Naive thymus-derived CD4-positive, alpha-beta T cell (primary cell): ENCODE measurements around the gene NRXN3. TPM values are rescaled to one million over a fixed set of nuclear protein-coding genes. Genes with fewer than 3 reads are reported as not detected.

Experiments
- ATAC-seq: fragments of 150-1000 bp; cut with Tn5 transposase; 2 replicates; pipeline ENCODE4 v1.10.0; 2021; ENCODE audit warnings: mild to moderate bottlenecking, moderate library complexity
- CTCF ChIA-PET: fragments of 350-600 bp; sonication (Branson Sonifier 250); formaldehyde crosslinking; loops from one replicate; lab custom pipeline; 2021; ENCODE audit warnings: antibody characterized with exemption; lab: Charles Lee
- POLR2A ChIA-PET: fragments of 350-600 bp; sonication (Branson Sonifier 250); formaldehyde crosslinking; loops from one replicate; lab custom pipeline; 2021; ENCODE audit warnings: antibody characterized with exemption, inconsistent platforms; lab: Charles Lee
- DNase-seq, 9 donors: peaks; one replicate each; pipeline versions ENCODE4 v3.0.0 to v3.0.0-alpha.2; 2020 to 2022; ENCODE audit warnings: mixed read lengths in 1 of 9
- H3K27ac ChIP-seq: one replicate; pipeline ENCODE4 v1.7.0; 2013; ENCODE audit warnings: mild to moderate bottlenecking, low read depth, low read length, moderate library complexity
- H3K27me3 ChIP-seq, 2 donors: one replicate each; pipeline ENCODE4 v1.7.0; 2013; ENCODE audit warnings: low read length in 2 of 2, mild to moderate bottlenecking in 2 of 2, moderate library complexity in 2 of 2; ENCODE audit not compliant: control insufficient read depth in 2 of 2, insufficient read depth in 2 of 2
- H3K36me3 ChIP-seq, 3 experiments: 1 replicate in 2 of 3; 2 replicates in 1 of 3; pipeline ENCODE4 v1.7.0; 2013; ENCODE audit warnings: low read length in 3 of 3, mild to moderate bottlenecking in 3 of 3, moderate library complexity in 1 of 3; ENCODE audit not compliant: insufficient read depth in 3 of 3, control insufficient read depth in 2 of 3
- H3K4me1 ChIP-seq, 2 donors: one replicate each; pipeline ENCODE4 v1.7.0; 2013; ENCODE audit warnings: low read length in 2 of 2, mild to moderate bottlenecking in 2 of 2, moderate library complexity in 1 of 2; ENCODE audit not compliant: control insufficient read depth in 2 of 2, insufficient read depth in 2 of 2
- H3K4me3 ChIP-seq: 2 replicates; pipeline ENCODE4 v1.7.0; 2013; ENCODE audit warnings: mild to moderate bottlenecking, low read length
- H3K9me3 ChIP-seq, 3 experiments: 1 replicate in 2 of 3; 2 replicates in 1 of 3; pipeline ENCODE4 v1.7.0; 2013; ENCODE audit warnings: low read length in 3 of 3; ENCODE audit not compliant: control insufficient read depth in 2 of 3
- H3K27ac Mint-ChIP-seq, 9 donors: one replicate each; pipeline ENCODE4 v1.8.0; 2020 to 2022; ENCODE audit warnings: mixed read lengths in 9 of 9, mild to moderate bottlenecking in 8 of 9, moderate library complexity in 5 of 9, inconsistent platforms in 2 of 9
- H3K27me3 Mint-ChIP-seq, 5 donors: one replicate each; pipeline ENCODE4 v1.8.0; 2021 to 2022; ENCODE audit warnings: mixed read lengths in 5 of 5, mild to moderate bottlenecking in 1 of 5
- H3K36me3 Mint-ChIP-seq, 5 donors: one replicate each; pipeline ENCODE4 v1.8.0; 2020 to 2022; ENCODE audit warnings: mixed read lengths in 5 of 5, mild to moderate bottlenecking in 3 of 5, inconsistent platforms in 1 of 5
- H3K4me1 Mint-ChIP-seq, 7 donors: one replicate each; pipeline ENCODE4 v1.8.0; 2020 to 2022; ENCODE audit warnings: mixed read lengths in 7 of 7, mild to moderate bottlenecking in 3 of 7, inconsistent platforms in 1 of 7
- H3K4me3 Mint-ChIP-seq, 10 donors: one replicate each; pipeline ENCODE4 v1.8.0; 2020 to 2022; ENCODE audit warnings: mild to moderate bottlenecking in 10 of 10, mixed read lengths in 10 of 10, moderate library complexity in 6 of 10, inconsistent platforms in 2 of 10
- H3K9me3 Mint-ChIP-seq, 11 donors: one replicate each; pipeline ENCODE4 v1.8.0; 2020 to 2022; ENCODE audit warnings: mixed read lengths in 11 of 11, mild to moderate bottlenecking in 4 of 11, inconsistent platforms in 1 of 11, moderate library complexity in 1 of 11
- intact Hi-C, 2 donors: fragments of 100-400 bp; cut with micrococcal nuclease; formaldehyde crosslinking; loops; one replicate each; pipeline ENCODE4 v1.15.1; 2023
- polyA plus RNA-seq, 2 donors: library from polyadenylated mRNA; unstranded; fragments of 300-500 nt; fragmentation: Illumina TruSeq; gene quantifications; one replicate each; pipeline ENCODE4 v1.2.3, GENCODE V29; 2021
- total RNA-seq, 6 experiments: library from RNA in 5 of 6; stranded (reverse) in 5 of 6; gene quantifications; 1 replicate in 5 of 6; 2 replicates in 1 of 6; pipeline ENCODE4 v1.2.3 and lab custom pipeline; 2021 to 2026

NRXN3 gene
- total and polyA plus RNA-seq, 7 experiments from 2014 or later: not detected

DNA sequence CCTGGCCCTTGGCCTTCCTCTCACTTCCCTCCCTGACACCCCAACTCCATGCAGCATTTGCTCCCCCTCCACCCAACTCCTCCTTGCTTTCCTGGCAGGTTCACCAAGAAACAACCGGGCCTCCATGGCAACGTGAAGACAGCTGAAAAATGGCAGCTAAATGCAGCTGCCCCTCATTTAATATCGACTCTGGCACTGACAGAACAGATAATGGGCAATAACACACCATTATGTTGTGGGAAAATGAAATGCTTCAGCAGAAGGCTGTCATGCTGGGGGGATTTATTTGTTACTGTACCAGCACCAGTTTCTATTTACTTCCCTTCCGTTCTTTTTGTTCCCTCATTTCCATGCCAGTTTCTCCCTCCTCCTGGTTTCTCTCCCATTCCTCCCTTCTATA, 440.8 kb downstream of the NRXN3 start:
- ATAC-seq (no peak), DNase-seq (no peak)
- H3K4me1 ChIP-seq: no peaks in the 10 kb centered on the region
- no peaks in the 10 kb centered on the region for H3K27me3 ChIP-seq
- H3K9me3 ChIP-seq: no peaks in the 10 kb centered on the region
- Mint-ChIP-seq H3K27me3 (peaks cover 0 to 13% (median 10%) of the 10 kb centered on the region in 5 donors), H3K4me1 (no peaks in the 10 kb centered on the region), H3K36me3 (peaks cover 0 to 6% (median 0%) of the 10 kb centered on the region in 5 donors), H3K27ac (no peak overlapping the region), H3K4me3 (no peak overlapping the region), H3K9me3 (peaks cover 0 to 2% (median 0%) of the 10 kb centered on the region in 11 donors)
- intact Hi-C loops: no loop called here
- no peak overlapping the region for H3K4me3 ChIP-seq
- POLR2A ChIA-PET: no interaction called here
- CTCF ChIA-PET: no interaction called here
- H3K27ac ChIP-seq: no peak overlapping the region
- no peaks in the 10 kb centered on the region for H3K36me3 ChIP-seq

DNA sequence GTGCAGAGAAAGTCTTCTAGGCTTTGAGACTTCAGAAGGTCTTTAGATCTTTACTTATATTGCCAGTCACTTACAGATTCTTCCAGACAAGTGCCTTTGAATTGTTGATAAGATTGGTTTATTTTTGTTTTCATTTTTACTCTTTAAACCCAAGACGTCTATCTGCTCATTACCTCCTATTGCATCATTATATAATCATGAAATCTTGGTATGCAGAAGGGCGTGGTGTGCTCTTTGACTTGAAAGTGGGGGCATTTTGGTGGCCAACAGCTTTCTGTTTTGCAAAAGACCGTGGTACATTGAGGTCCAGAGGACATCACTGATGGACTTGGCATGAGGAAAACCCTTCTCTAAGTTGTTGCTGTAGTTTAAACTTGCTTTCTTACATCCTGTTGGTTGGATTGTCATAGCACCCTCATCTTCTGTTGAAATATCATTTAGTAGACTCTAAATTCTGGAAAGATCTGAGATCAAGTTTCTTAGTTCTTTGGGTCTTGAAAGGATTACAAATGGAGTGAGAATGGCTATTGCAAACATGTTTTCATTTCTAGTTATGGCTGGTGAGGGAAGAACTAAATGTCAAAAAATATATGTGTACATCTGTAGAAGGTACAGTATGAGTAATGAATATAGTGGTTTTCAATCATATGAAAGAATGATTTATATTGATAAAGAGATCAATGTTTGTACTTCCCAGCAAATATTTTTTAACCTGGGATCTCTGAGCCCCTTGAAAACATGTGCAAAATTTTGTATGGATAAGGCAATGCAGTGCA, 441.8 kb downstream of the NRXN3 start:
- H3K4me3 Mint-ChIP-seq: no peak overlapping the region
- intact Hi-C loops: no loop called here
- CTCF ChIA-PET: no interaction called here
- Histone ChIP-seq H3K27ac (no peak overlapping the region), H3K9me3 (no peaks in the 10 kb centered on the region), H3K4me1 (no peaks in the 10 kb centered on the region), H3K36me3 (no peaks in the 10 kb centered on the region), H3K4me3 (no peak overlapping the region), H3K27me3 (no peaks in the 10 kb centered on the region)
- POLR2A ChIA-PET: no interaction called here
- peaks cover 0 to 6% (median 0%) of the 10 kb centered on the region in 5 donors for H3K36me3 Mint-ChIP-seq
- ATAC-seq (no peak), DNase-seq (no peak)
- no peaks in the 10 kb centered on the region for H3K4me1 Mint-ChIP-seq
- no peak overlapping the region for H3K27ac Mint-ChIP-seq
- H3K9me3 Mint-ChIP-seq: peaks cover 0 to 4% (median 0%) of the 10 kb centered on the region in 11 donors
- peaks cover 0 to 13% (median 10%) of the 10 kb centered on the region in 5 donors for H3K27me3 Mint-ChIP-seq

DNA sequence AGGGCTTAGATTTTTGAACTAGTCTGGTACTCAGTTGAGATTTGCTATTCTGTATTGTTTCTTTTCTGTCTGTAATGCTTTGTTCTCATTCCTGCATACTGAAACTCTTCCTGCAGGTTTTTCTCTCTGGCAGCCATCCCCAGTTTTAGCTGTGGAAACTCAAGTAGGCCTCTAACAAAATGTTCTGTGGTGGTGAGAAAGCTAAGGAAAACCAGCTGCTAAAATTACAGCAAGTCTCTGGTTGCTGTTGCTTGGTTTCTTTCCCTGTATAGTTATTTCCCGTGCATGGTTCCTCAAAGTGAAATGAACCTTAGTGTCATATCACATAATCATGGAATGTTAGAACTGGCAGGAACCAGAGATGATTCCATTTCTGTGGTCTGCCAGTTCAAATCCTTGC, 442.5 kb downstream of the NRXN3 start:
- Histone ChIP-seq H3K27me3 (no peaks in the 10 kb centered on the region), H3K4me1 (no peaks in the 10 kb centered on the region), H3K27ac (no peak overlapping the region), H3K9me3 (no peaks in the 10 kb centered on the region), H3K36me3 (no peaks in the 10 kb centered on the region), H3K4me3 (no peak overlapping the region)
- ChIA-PET CTCF (no interaction called here), POLR2A (no interaction called here)
- Mint-ChIP-seq H3K27me3 (peaks cover 0 to 13% (median 10%) of the 10 kb centered on the region in 5 donors), H3K4me1 (no peaks in the 10 kb centered on the region), H3K27ac (no peak overlapping the region), H3K36me3 (peaks cover 0 to 6% (median 0%) of the 10 kb centered on the region in 5 donors), H3K4me3 (no peak overlapping the region), H3K9me3 (peaks cover 0 to 4% (median 0%) of the 10 kb centered on the region in 11 donors)
- no peak for ATAC-seq
- intact Hi-C loops: no loop called here
- no peak for DNase-seq

DNA sequence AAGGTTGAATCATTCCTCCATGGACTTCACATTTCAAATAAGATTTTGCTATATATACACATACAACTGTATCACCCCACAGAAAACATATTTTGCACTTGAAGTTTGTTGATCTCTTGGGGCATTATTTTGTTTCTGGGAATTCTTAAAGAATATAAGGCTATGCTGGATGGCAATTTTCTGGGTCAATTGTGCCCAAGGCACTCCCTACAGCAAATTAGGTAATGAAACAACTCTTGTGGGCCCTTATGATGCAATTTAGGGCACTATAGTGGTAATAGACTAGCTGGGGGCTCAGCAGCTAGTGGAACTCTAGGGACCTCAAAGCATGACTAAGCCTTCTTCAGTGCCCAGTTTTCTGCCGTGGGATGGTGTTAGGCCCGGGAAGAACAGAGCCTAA, 444.4 kb downstream of the NRXN3 start:
- H3K27ac Mint-ChIP-seq: no peak overlapping the region
- peaks cover 0 to 10% (median 7%) of the 10 kb centered on the region in 5 donors for H3K27me3 Mint-ChIP-seq
- ChIA-PET POLR2A (no interaction called here), CTCF (no interaction called here)
- no peaks in the 10 kb centered on the region for H3K9me3 ChIP-seq
- H3K4me3 ChIP-seq: no peak overlapping the region
- ATAC-seq (no peak), DNase-seq (no peak)
- no peaks in the 10 kb centered on the region for H3K4me1 ChIP-seq
- no peaks in the 10 kb centered on the region for H3K27me3 ChIP-seq
- intact Hi-C loops: no loop called here
- H3K4me3 Mint-ChIP-seq: no peak overlapping the region
- H3K9me3 Mint-ChIP-seq: peaks cover 0 to 4% (median 0%) of the 10 kb centered on the region in 11 donors
- no peaks in the 10 kb centered on the region for H3K4me1 Mint-ChIP-seq
- no peaks in the 10 kb centered on the region for H3K36me3 Mint-ChIP-seq
- no peak overlapping the region for H3K27ac ChIP-seq
- no peaks in the 10 kb centered on the region for H3K36me3 ChIP-seq

DNA sequence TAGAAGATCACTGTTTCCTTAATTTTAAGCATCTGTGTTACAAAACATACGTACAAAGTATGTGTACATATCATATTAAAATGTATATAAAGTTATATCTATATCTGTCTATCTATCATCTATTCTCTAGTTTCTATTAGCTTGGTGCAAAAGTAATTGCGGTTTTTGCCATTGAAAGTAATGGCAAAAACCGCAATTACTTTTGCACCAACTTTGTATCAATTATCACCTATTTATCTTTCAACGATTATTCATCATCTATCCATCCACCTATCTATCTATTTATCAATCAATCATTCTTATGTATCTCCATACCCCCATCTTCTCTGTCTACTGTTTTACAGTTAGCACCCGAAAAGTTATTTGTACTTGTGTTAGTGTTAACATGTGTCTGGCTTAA, 447.6 kb downstream of the NRXN3 start:
- Mint-ChIP-seq H3K9me3 (peaks cover 0 to 4% (median 0%) of the 10 kb centered on the region in 11 donors), H3K4me3 (no peak overlapping the region), H3K27me3 (peaks cover 0 to 8% (median 0%) of the 10 kb centered on the region in 5 donors), H3K36me3 (no peaks in the 10 kb centered on the region), H3K4me1 (no peaks in the 10 kb centered on the region), H3K27ac (no peak overlapping the region)
- Histone ChIP-seq H3K27me3 (no peaks in the 10 kb centered on the region), H3K9me3 (no peaks in the 10 kb centered on the region), H3K36me3 (no peaks in the 10 kb centered on the region), H3K4me3 (no peak overlapping the region), H3K27ac (no peak overlapping the region), H3K4me1 (no peaks in the 10 kb centered on the region)
- ChIA-PET CTCF (no interaction called here), POLR2A (no interaction called here)
- no peak for ATAC-seq
- intact Hi-C loops: no loop called here
- no peak for DNase-seq

DNA sequence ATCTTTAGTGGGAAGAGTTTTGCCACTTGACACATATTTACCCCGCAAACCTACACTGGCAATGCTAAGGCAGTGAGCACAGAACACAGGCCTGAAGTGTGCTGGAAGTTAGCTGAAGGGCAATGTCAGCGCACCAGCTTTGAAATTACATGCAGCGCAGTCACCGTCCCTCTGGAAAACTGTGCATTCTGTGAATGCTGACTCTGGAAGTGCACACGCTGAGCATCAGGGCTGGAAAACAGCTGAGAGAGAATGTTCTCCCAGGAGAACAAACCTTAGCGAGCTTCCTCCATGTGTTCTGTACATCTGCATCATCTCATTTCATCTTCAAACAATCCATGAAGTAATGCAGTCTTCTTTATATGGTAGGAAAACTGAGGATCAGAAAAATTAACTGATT, 448.2 kb downstream of the NRXN3 start:
- intact Hi-C loops: no loop called here
- ATAC-seq (no peak), DNase-seq (no peak)
- Mint-ChIP-seq H3K36me3 (no peaks in the 10 kb centered on the region), H3K27ac (no peak overlapping the region), H3K4me1 (no peaks in the 10 kb centered on the region), H3K4me3 (no peak overlapping the region), H3K27me3 (peaks cover 0 to 8% (median 0%) of the 10 kb centered on the region in 5 donors), H3K9me3 (peaks cover 0 to 4% (median 0%) of the 10 kb centered on the region in 11 donors)
- ChIA-PET POLR2A (no interaction called here), CTCF (no interaction called here)
- H3K36me3 ChIP-seq: no peaks in the 10 kb centered on the region
- no peaks in the 10 kb centered on the region for H3K4me1 ChIP-seq
- no peak overlapping the region for H3K4me3 ChIP-seq
- no peak overlapping the region for H3K27ac ChIP-seq
- no peaks in the 10 kb centered on the region for H3K27me3 ChIP-seq
- H3K9me3 ChIP-seq: no peaks in the 10 kb centered on the region

DNA sequence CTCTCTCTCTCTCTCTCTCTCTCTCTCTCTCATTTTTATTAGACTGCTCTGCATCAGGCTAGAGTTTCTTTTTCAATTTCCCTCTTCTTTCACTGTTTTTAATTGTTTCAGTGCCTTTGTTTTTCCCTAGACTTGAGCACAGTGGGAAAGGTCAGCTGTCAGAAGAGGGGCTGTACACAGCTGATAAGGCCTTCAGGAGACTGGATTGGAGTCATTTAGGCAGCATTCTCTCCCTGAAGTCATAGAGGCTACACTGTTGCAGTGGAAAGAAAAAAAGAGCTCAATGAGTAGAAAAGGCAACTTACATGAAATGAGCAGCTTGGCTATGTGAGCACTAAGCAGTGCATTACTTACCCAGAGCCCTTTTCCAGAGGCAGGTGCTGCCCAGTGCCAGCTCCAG, 456.9 kb downstream of the NRXN3 start:
- H3K9me3 Mint-ChIP-seq: peaks cover 0 to 8% (median 3%) of the 10 kb centered on the region in 11 donors
- Histone ChIP-seq H3K36me3 (no peaks in the 10 kb centered on the region), H3K27ac (no peak overlapping the region), H3K4me3 (no peak overlapping the region), H3K4me1 (no peaks in the 10 kb centered on the region), H3K27me3 (no peaks in the 10 kb centered on the region), H3K9me3 (no peaks in the 10 kb centered on the region)
- ATAC-seq (no peak), DNase-seq (no peak)
- H3K4me3 Mint-ChIP-seq: no peak overlapping the region
- H3K4me1 Mint-ChIP-seq: no peaks in the 10 kb centered on the region
- ChIA-PET CTCF (no interaction called here), POLR2A (no interaction called here)
- peaks cover 0 to 18% (median 5%) of the 10 kb centered on the region in 5 donors for H3K27me3 Mint-ChIP-seq
- no peaks in the 10 kb centered on the region for H3K36me3 Mint-ChIP-seq
- intact Hi-C loops: no loop called here
- no peak overlapping the region for H3K27ac Mint-ChIP-seq
